ENCODE results near the gene TGM4. TPM values are rescaled to one million over a fixed set of nuclear protein-coding genes. Genes with fewer than 3 reads are reported as not detected.

Gene TGM4
- total RNA-seq, 4 donors from 2014 or later = not detected

DNA sequence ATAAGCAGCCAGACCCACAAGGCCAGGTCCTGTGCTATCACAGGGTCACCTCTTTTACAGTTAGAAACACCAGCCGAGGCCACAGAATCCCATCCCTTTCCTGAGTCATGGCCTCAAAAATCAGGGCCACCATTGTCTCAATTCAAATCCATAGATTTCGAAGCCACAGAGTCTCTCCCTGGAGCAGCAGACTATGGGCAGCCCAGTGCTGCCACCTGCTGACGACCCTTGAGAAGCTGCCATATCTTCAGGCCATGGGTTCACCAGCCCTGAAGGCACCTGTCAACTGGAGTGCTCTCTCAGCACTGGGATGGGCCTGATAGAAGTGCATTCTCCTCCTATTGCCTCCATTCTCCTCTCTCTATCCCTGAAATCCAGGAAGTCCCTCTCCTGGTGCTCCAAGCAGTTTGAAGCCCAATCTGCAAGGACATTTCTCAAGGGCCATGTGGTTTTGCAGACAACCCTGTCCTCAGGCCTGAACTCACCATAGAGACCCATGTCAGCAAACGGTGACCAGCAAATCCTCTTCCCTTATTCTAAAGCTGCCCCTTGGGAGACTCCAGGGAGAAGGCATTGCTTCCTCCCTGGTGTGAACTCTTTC, 39.6 kb downstream of the TGM4 start:
- ATAC-seq (ENCODE audit: low FRiP score) (peak; percentile 54), DNase-seq (ENCODE audit: low spot score) (peak; percentile 34)
- TF ChIP-seq, protein P1, sequence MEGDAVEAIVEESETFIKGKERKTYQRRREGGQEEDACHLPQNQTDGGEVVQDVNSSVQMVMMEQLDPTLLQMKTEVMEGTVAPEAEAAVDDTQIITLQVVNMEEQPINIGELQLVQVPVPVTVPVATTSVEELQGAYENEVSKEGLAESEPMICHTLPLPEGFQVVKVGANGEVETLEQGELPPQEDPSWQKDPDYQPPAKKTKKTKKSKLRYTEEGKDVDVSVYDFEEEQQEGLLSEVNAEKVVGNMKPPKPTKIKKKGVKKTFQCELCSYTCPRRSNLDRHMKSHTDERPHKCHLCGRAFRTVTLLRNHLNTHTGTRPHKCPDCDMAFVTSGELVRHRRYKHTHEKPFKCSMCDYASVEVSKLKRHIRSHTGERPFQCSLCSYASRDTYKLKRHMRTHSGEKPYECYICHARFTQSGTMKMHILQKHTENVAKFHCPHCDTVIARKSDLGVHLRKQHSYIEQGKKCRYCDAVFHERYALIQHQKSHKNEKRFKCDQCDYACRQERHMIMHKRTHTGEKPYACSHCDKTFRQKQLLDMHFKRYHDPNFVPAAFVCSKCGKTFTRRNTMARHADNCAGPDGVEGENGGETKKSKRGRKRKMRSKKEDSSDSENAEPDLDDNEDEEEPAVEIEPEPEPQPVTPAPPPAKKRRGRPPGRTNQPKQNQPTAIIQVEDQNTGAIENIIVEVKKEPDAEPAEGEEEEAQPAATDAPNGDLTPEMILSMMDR (IDR thresholded peaks at IDR 0.05) = no peak

DNA sequence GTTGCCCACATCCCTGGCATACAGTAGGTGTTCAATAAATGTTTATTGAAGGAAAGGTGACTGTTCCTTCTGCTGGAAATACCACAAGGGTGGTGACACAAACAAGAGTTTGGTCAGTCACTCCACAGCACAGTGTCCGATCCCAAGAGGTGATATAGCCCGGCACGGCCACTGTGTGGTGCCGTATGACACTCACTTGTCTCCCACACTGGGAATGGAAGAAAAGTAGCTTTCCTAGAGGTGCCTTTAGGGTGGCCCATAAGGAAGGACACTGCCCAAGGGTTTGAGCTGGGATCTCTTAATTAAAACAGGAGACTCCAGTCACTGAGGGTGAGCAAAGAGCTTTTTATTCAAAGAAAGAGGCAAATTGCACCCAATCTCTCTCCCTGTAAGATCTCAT, 40.5 kb downstream of the TGM4 start:
- TF ChIP-seq, protein P1 (IDR thresholded peaks at IDR 0.05) = no peak
- ATAC-seq (ENCODE audit: low FRiP score) (no peak), DNase-seq (ENCODE audit: low spot score) (no peak)

DNA sequence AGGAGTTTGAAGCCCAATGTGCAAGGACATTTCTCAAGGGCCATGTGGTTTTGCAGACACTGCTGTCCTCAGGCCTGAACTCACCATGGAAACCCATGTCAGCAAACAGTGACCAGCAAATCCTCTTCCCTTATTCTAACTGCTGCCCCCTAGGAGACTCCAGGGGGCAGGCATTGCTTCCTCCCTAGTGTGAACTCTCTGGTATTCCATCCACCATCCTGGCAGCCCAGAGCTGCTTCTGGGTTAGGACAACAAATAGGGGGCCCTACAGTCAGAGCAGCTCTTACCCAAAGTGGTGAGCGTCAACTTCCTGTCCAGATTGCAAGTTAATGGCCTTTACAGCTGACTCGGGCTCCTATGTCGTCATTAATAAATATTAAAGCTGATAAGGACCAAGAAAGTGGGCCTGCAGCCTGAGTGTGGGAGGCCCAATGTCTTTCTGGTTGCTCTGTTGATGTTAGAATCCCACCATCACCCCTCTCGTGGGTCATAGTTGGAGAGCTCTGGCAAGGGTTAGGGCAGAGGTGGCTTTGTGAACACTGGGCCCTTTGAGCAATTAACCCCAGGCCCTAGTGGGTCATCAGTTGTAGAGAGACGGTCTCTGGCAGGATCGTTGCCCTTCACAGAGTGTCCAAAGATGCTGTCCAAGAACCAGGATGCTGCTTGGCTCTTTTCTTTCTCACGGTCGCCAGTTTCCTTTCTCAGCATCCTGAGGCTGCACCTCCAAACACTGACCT, 41.5 kb downstream of the TGM4 start:
- DNase-seq (ENCODE audit: low spot score) (no peak), ATAC-seq (ENCODE audit: low FRiP score) (no peak)
- TF ChIP-seq, protein P1 (IDR thresholded peaks at IDR 0.05) = no peak

DNA sequence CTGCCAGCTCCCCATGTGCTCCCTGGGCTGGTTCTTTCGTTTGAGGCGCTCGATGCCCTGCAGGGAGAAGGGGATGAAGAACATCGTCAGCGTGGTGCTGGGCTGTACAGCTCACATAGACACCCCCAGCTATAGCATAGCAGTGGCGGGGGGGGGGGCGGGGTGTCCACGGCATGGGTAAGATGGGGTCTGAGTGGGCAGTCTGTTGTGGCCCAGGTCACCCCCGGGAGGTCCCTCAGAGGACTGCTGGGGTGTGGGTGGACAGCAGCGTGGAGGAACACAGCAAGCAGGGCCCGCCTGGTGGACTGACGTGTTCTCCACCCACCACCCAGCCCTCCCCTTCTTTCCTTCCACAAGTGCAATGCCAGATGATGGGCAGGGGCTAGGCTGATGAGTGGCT, 43.7 kb downstream of the TGM4 start:
- ATAC-seq (ENCODE audit: low FRiP score) (no peak), DNase-seq (ENCODE audit: low spot score) (no peak)
- TF ChIP-seq, protein P1 (IDR thresholded peaks at IDR 0.05) = no peak

DNA sequence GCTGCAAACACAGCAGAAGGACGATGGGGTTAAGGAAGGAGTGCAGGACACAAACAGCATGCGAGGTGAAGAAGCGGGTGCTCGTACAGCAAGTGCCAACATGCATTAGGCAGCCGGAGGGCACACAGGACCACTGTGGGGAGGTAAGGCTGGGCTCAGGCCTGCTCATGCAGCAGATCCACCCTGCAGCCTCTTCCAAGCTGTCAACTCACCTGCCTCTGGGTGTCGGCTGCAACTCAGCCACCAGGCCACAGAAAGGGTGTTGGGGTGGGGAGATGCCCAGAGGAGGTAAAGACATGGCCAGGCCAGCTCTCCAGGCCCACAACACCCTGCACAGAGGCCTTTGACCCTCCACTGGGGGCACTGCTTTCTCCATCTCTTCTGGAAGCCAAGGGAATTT, 44.2 kb downstream of the TGM4 start:
- TF ChIP-seq, protein P1 (IDR thresholded peaks at IDR 0.05) = no peak
- ATAC-seq (ENCODE audit: low FRiP score) (no peak), DNase-seq (ENCODE audit: low spot score) (no peak)

DNA sequence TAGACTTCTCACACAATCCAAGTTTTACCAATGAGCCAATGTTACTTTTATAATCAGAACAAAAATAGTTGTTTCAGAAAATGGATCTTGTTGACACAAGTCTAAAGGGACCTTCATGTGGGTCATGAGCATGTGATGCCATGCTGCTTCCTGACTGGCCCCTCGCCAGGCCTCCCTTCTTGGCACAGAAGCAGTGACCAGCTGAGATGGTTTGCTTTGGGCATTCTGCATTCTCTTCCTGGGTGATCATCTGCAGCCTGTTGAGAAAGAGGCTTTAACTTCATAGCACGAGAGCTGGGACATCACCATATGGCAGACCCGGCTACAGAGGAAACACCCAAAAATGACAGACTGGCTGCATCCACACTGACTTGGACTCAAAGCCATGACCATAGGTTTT, 45.7 kb downstream of the TGM4 start:
- TF ChIP-seq, protein P1 (IDR thresholded peaks at IDR 0.05) = no peak
- ATAC-seq (ENCODE audit: low FRiP score) = no peak
- DNase-seq (ENCODE audit: low spot score) = no peak
